NCI-H2029 treated with DMSO at 0.1 percent for 48 hours (cell line): ENCODE data around the gene CTNNB1.
"Not testable (repeated sequence)": the region's sequence is repeated elsewhere in the genome, so short reads cannot be mapped to it uniquely, and the experiment has no call there.

ENCODE experiments used
- DNase-seq: peaks from one replicate; lab custom pipeline; 2025; lab: John Stamatoyannopoulos, UW

CTNNB1 gene

DNA sequence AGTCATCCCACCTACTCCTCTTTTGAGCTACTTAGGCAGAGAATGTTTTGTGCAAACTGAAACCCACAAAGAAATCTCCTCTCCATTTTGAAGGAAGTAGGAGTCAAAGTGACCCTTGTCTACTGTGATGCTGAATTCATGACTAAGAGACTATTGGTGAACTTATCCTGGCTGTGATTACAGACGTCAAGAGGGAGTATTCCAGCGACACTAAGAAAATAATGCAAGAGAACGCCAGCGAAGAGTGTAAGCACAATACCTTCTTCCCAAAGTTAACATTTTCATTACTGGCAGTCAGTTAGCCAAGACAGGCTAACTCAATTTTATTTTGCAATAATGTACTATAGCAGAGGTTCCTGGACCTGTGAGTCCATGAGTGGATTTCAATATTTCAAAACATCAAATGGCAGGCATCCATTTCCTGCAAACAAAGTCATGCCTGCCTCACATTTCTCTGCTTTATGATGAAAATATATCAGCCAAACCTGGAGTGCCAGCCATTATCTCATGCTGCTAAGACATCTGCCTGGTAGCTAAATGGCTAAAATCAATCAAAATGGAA is 59.0 kb downstream of the CTNNB1 start:
- no peak for DNase-seq

- no peak for DNase-seq
These were observed 60.3 kb downstream of the CTNNB1 start for GRCh38 chr3:41259449-41260062.

- no peak for DNase-seq
These were observed 60.8 kb downstream of the CTNNB1 start for GRCh38 chr3:41260063-41260450.

- no peak for DNase-seq
These were observed 65.8 kb downstream of the CTNNB1 start for GRCh38 chr3:41265011-41265545.

- no peak for DNase-seq
These were observed 66.5 kb downstream of the CTNNB1 start for GRCh38 chr3:41265823-41266273.

DNA sequence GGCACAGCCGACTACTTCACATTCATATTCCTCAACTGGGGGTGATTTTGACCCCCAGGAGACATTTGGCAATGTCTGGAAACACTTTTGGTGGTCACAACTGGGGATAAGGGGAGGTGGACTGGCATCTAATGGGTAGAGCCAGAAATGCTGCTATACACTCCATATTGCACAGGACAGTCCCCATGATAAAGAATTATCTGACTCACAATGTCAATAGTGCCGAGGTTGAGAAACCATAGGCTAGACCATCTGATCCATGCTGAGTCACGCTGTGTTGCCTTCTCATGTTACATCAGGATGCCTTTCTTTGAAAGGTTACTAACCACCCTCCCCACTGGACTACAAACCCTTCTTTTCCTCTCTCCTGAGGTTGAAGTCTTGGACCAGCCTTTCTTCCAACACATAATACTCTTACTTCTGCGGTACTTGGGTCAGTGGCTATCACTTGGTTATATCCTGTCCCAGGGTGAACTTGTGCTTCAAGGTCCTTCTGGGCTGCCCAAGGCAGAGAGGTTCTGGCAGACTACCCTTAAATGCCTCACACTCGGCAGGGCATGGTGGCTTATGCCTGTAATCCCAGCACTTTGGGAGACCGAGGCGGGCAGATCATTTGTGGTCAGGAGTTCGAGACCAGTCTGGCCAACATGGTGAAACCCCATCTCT is 68.8 kb downstream of the CTNNB1 start:
- DNase-seq = no peak

DNA sequence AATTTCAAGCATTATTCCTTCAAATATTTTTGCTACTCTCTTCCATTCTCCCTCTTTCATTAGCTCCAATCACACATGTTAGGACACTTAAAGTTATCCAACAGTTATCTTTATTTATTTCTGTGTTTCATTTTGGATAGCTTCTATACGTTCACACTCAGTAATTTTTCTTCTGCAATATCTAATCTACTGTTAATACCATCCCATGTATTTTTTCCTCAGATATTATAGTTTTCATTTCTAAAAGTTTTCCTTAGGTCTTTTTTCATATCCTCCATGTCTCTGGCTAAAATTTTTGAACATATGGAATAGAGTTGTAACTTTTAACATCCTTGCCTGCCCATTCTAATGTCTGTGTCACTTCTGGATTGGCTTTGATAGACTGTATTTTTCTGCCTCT is 73.4 kb downstream of the CTNNB1 start:
- DNase-seq = no peak

- no peak for DNase-seq
These were observed 75.8 kb downstream of the CTNNB1 start for GRCh38 chr3:41274944-41275668.

DNA sequence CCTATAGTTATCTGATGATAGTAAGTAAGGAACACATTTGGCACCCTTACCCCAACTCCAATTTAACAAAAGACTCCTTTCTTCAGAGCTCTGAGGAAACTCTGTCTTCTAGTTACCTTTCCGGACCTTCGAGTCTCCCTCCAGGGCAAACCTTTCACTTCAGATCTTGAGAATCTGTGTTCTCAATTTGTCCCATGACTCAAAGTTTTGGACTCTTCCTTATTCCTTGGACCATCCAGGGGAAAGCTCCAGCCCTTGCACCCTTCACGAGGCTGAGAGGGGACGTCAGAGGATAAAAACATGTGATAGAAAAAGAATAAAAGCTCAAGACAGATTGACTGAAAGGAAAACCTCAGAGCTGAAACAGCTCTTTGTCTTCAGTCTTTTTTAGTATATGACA is 76.9 kb downstream of the CTNNB1 start:
- no peak for DNase-seq

GRCh38 chr3:41277790-41278465 is 78.6 kb downstream of the CTNNB1 start:
- DNase-seq = no peak

GRCh38 chr3:41284934-41285333 is 85.6 kb downstream of the CTNNB1 start:
- not testable (repeated sequence) for DNase-seq

DNA sequence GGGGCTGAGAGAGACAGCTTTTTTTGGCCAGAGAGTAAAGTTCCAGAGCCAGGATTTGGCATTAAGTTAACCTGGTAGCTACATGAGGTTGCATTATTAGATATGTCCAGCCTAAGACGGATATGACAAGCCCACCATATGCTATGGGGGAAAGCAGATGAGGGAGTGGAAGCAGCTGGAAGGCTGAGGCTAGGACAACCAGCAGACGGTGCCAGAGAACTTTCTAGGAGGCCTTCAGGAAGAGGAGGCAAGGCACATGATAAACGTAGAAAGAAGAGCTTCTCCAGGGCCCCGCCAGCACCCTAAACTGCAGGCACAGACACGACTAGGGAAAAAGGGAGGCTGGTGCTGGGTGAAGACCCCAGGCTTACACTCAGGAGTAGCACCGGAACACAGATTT is 87.0 kb downstream of the CTNNB1 start:
- DNase-seq = no peak

DNA sequence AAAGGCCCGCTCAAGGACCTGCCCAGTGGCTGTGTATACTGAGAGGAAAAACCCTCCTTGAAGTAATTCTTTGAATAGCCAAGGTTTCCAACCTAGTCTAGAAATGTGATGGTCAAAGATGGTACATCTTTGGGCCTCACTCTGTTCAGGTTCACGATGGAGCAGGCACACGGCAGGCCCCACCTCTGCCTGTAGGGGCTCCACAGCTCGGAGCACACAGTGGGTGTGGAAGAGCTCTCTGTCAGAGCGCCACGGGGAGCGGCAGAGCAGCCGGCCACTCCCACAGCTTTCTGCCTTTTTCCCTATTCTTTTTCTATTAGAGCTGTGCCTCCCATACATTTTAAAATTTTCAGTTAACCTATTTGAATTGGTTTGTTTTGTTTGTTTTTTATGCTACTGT is 89.5 kb downstream of the CTNNB1 start:
- no peak for DNase-seq
